ENCODE results near the gene SLC25A25.
A peak's percentile ranks its signal among the peaks of the same experiment; 100 is the strongest.

Gene SLC25A25

DNA sequence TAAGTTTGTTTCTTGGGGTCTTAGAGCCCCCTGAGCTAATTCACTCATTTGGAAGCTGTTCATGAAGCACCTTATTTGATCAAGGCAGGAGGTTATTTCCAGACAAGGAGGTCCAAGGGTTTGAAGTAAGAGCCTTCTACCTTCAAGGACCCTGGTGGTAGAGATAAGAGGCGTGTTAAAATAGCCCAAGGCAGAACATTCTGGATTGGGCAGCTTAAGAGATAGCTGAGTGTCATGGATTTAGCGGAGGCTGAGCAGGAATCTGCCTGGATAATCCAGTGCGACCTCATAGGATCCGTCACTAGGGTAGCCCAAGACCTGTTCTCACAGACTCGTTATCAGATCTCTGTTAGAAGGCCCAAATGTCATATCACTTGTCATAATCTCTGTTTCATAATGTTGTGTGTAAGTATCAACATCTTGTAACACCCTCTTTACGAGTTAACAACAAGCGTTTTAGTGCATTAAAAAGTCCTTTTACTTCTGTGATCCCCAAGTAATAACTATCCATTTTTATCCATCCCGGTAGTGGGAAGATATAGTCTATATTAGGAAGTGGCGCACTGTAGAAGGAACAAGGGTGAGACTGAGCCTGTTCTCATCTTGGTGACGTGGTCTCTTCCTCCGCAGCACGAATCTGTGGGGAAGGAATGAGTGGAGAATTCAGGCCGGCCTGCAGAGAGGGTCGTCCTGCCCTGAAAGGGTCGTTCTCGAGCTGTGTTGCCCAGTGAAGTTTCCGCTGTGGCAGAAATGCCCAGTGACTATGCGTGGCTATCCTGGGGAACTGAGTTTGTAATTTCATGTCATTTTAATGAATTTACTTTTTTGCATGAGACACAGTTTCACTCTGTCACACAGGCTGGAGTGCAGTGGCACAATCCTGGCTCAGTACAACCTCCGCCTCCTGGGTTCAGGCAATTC is 28.8 kb downstream of the SLC25A25 start:
- no peak overlapping the region for H3K4me3 ChIP-seq (ENCODE audit: low read depth, low read length)

- no peak overlapping the region for H3K4me3 ChIP-seq (ENCODE audit: low read depth, low read length)
Measured at GRCh38 chr9:128097543-128098296, 29.7 kb downstream of the SLC25A25 start.

DNA sequence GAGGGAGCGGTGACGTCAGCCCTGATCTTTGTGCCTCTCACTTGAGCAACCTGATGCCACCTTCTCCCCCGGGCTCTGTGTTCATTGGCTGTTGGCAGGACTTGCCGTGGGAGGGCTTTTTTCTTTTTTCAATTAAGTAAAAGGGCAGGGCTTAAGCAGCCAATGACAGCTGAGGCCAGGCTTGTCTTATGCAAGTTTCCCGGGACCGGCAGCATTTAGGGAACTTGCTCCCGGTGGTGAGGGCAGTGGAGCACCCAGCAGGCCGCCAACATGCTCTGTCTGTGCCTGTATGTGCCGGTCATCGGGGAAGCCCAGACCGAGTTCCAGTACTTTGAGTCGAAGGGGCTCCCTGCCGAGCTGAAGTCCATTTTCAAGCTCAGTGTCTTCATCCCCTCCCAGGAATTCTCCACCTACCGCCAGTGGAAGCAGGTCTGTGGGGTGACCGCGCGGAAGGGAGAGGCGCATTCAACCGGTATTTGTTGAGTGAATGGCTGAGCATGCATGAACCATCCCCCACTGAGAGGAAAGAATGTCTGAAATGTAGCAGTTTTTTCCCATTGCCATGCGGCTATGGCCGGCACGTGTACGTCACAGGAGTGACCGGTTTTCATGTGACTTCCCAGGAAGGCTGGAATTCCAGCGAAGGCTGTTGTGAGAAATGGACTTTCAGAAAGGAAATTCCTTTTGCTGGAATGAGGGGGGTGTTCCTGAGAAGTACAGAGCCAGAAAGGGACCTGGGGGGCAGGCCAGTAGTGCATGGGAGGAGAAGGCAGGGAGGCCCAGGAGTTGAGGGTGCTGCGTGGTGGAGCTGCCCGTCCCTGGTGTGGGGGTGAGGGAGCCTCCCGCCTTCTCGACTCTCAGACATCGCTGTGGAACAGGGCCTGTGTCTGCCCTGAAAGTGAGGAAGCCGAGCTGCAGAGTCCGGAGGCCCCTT is 30.5 kb downstream of the SLC25A25 start:
- H3K4me3 ChIP-seq (ENCODE audit: low read depth, low read length) = peak overlapping the region; percentile 70

DNA sequence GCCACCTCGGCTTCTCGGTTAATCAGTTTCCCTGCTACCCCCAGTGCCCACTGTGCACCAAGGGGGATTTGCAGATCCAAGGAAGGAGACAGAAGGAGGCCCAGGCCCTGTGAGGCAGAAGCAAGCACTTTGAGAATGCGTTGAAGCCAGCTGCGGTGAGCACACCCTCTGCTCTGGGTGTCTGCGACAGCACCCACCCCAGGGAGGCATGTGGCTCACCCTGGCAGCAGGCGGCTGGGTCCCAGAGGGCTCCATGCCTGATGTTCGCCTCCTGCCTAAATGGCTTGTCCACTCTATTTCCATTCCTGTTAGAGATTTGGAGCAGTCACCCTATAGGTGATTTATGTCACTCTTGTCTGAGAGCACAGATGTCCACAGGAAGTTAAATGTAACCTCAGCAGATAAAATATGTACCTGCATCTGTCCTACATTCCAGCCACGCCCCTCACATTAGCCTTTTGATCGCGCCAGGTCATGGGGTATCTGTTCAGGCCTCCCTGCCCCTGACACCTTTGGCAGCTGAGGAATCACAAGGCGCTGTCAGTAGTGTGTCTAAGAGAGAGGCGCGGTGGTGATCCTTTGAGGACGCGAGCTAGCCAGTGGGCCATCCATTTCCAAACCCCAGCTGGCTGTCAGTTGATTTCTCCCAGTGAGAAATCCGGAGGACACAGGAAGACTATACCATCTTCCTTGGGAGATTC is 31.3 kb downstream of the SLC25A25 start:
- H3K4me3 ChIP-seq (ENCODE audit: low read depth, low read length) = peak overlapping the region; percentile 70

- H3K4me3 ChIP-seq (ENCODE audit: low read depth, low read length) = no peak overlapping the region
Measured at GRCh38 chr9:128099932-128100491, 32.0 kb downstream of the SLC25A25 start.

- no peak overlapping the region for H3K4me3 ChIP-seq (ENCODE audit: low read depth, low read length)
Measured at GRCh38 chr9:128100581-128100980, 32.5 kb downstream of the SLC25A25 start.

- H3K4me3 ChIP-seq (ENCODE audit: low read depth, low read length) = no peak overlapping the region
Measured at GRCh38 chr9:128101231-128101661, 33.2 kb downstream of the SLC25A25 start.

- H3K4me3 ChIP-seq (ENCODE audit: low read depth, low read length) = no peak overlapping the region
Measured at GRCh38 chr9:128101690-128102089, 33.7 kb downstream of the SLC25A25 start.

DNA sequence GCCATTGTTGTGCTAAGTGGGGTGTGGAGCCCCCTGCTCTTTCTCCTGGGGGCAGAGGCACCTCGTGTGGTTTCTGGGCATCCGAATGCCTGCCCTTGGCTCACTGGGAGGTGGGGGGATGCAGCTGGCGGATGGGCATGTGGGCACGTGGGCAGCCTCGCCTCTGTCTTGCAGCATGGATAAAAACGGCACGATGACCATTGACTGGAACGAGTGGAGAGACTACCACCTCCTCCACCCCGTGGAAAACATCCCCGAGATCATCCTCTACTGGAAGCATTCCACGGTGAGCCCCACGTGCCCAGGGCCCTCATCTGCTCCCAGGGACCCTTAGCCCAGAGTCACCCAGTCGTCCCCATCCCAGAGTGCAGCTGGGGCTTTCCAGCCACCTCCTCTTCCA is 34.2 kb downstream of the SLC25A25 start:
- H3K4me3 ChIP-seq (ENCODE audit: low read depth, low read length) = no peak overlapping the region

GRCh38 chr9:128102861-128103588 is 35.0 kb downstream of the SLC25A25 start:
- no peak overlapping the region for H3K4me3 ChIP-seq (ENCODE audit: low read depth, low read length)

DNA sequence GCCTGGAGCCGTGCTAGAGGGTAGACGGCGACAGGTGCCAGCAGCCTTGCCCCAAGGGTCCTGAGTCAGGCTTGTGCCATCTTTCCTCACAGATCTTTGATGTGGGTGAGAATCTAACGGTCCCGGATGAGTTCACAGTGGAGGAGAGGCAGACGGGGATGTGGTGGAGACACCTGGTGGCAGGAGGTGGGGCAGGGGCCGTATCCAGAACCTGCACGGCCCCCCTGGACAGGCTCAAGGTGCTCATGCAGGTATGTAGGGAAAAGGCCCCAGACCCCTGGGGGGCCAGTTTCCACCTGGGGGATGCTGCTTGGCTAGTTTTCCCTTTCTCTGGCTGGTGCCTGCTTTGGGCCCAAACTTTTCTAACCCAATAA is 35.5 kb downstream of the SLC25A25 start:
- no peak overlapping the region for H3K4me3 ChIP-seq (ENCODE audit: low read depth, low read length)

DNA sequence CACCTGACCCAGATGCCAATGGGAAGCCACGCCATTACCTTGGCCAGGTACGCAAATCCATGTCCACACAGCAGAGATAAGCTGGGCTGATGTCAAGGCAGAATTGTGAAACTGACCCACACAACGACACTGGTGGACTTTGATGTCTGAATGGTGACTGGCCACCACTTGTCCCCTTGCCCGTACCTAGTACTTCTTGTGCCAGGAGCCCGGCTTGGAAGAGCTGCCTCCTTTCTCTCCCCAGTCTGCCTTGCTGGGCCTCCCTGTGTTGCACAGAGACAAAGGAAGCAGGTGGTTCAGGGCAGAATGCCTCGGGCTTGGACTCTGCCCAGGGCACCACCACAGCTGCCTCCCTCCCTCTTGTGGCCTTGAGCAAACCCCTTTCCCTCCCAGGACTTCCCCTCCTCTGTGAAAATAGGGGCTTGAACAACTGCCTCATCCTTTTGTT is 36.2 kb downstream of the SLC25A25 start:
- no peak overlapping the region for H3K4me3 ChIP-seq (ENCODE audit: low read depth, low read length)

DNA sequence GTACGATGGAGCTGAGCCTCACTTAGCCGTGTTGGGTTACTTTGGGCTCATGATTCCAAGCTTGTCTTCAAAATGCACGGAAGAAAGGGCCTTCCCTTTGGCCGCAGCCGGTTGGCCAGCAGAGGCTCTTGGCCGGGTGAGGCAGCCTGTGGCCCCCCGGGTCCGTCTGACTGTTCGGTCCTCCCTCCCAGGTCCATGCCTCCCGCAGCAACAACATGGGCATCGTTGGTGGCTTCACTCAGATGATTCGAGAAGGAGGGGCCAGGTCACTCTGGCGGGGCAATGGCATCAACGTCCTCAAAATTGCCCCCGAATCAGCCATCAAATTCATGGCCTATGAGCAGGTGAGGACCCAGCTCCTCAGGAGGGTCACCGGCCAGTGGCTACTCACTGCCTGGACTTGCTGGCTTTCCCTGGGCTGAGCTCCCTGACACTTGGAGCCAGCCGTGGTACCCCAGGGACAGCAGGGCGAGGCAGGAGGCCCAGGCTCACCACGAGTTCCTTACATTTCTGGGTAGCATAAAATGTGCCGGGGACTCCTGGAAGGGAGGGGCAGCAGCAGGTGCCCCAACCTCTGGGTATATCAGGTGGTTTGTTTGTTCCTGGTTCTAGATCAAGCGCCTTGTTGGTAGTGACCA is 37.6 kb downstream of the SLC25A25 start:
- H3K4me3 ChIP-seq (ENCODE audit: low read depth, low read length) = no peak overlapping the region

DNA sequence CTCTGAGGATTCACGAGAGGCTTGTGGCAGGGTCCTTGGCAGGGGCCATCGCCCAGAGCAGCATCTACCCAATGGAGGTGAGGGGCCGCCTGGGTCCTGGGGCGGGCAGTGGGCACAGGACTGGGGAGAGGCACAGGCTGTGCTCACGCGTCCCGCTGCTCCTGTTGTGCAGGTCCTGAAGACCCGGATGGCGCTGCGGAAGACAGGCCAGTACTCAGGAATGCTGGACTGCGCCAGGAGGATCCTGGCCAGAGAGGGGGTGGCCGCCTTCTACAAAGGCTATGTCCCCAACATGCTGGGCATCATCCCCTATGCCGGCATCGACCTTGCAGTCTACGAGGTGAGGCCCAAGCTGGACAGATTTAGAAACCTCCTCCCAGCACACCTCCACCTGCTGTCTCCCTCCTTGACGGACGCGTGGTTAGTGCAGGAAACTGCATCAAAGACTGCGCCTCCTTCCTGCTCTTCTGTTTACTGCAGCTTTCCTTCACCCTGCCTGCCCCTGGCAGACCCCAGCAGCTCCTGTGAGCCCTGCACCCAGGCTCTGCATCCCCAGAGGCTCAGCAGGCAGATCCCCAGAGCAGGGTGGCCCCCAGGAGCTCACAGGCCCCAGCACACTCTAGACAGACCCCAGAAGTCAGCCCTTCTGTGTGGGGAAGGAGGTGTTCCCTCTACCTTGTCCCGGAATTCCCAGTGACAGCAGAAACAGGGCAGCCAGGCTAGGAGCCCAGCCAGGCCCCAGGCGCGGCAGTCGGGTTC is 38.3 kb downstream of the SLC25A25 start:
- H3K4me3 ChIP-seq (ENCODE audit: low read depth, low read length) = no peak overlapping the region

DNA sequence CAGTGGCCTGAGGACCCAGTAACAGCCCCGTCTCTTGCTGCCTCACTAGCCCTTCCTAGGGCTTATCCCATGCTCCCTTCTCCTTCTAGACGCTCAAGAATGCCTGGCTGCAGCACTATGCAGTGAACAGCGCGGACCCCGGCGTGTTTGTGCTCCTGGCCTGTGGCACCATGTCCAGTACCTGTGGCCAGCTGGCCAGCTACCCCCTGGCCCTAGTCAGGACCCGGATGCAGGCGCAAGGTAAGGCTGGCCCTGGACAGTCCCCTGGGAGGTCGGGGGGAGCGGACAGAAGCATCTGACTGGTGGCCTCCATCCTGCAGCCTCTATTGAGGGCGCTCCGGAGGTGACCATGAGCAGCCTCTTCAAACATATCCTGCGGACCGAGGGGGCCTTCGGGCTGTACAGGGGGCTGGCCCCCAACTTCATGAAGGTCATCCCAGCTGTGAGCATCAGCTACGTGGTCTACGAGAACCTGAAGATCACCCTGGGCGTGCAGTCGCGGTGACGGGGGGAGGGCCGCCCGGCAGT is 39.0 kb downstream of the SLC25A25 start:
- no peak overlapping the region for H3K4me3 ChIP-seq (ENCODE audit: low read depth, low read length)

- no peak overlapping the region for H3K4me3 ChIP-seq (ENCODE audit: low read depth, low read length)
Measured at GRCh38 chr9:128107468-128108268, 39.6 kb downstream of the SLC25A25 start.
